MM.1S (cell line): Measurements from ENCODE around the gene ZNF804B.

Experiments used
- DNase-seq: peaks from one replicate; pipeline ENCODE4 v3.0.0-alpha.2; 2015
- H2AFZ ChIP-seq: fragments of 300-600 bp; sonication (generic); 2 replicates; pipeline ENCODE4 v1.6.0; 2016; ENCODE audit warnings: antibody characterized with exemption, low read length
- H3F3A ChIP-seq: fragments of 300-600 bp; sonication (generic); 2 replicates; pipeline ENCODE4 v1.6.1; 2016; ENCODE audit warnings: mild to moderate bottlenecking, antibody characterized with exemption, low read length, moderate library complexity, mixed read lengths; ENCODE audit not compliant: insufficient read depth
- H3K27ac ChIP-seq: fragments of 300-600 bp; sonication (generic); 2 replicates; pipeline ENCODE4 v1.5.1; 2016; ENCODE audit warnings: mild to moderate bottlenecking, low read length
- H3K27me3 ChIP-seq: fragments of 300-600 bp; sonication (generic); replicated peaks from 2 replicates; pipeline ENCODE4 v1.6.0; 2016; ENCODE audit warnings: low read length; ENCODE audit not compliant: insufficient read depth
- H3K36me3 ChIP-seq: fragments of 300-600 bp; sonication (generic); replicated peaks from 2 replicates; pipeline ENCODE4 v1.6.1; 2016; ENCODE audit warnings: mild to moderate bottlenecking, low read length, mixed read lengths; ENCODE audit not compliant: insufficient read depth
- H3K4me1 ChIP-seq: fragments of 300-600 bp; sonication (generic); 2 replicates; pipeline ENCODE4 v1.6.1; 2016; ENCODE audit warnings: low read length, mixed read lengths
- H3K4me2 ChIP-seq: fragments of 300-600 bp; sonication (generic); 2 replicates; pipeline ENCODE4 v1.6.0; 2016; ENCODE audit warnings: low read depth, low read length
- H3K4me3 ChIP-seq: fragments of 300-600 bp; sonication (generic); 2 replicates; pipeline ENCODE4 v1.5.1; 2016; ENCODE audit warnings: low read length, mixed read lengths
- H3K79me2 ChIP-seq: fragments of 300-600 bp; sonication (generic); 2 replicates; pipeline ENCODE4 v1.6.1; 2016; ENCODE audit warnings: mixed run types, low read length, mixed read lengths
- H3K9ac ChIP-seq: fragments of 300-600 bp; sonication (generic); 2 replicates; pipeline ENCODE4 v1.6.1; 2016; ENCODE audit warnings: low read length, mixed read lengths
- H3K9me2 ChIP-seq: fragments of 300-600 bp; sonication (generic); replicated peaks from 2 replicates; pipeline ENCODE4 v1.6.1; 2016; ENCODE audit warnings: mild to moderate bottlenecking, low read length, mixed read lengths; ENCODE audit not compliant: insufficient read depth
- H3K9me3 ChIP-seq: fragments of 300-600 bp; sonication (generic); replicated peaks from 2 replicates; pipeline ENCODE4 v1.6.1; 2016; ENCODE audit warnings: mild to moderate bottlenecking, low read length, mixed read lengths; ENCODE audit not compliant: insufficient read depth
- H4K20me1 ChIP-seq: fragments of 300-600 bp; sonication (generic); 2 replicates; pipeline ENCODE4 v1.6.1; 2016; ENCODE audit warnings: mild to moderate bottlenecking, low read length, moderate library complexity, mixed read lengths; ENCODE audit not compliant: insufficient read depth
- CTCF ChIP-seq: fragments of 300-600 bp; sonication (generic); IDR thresholded peaks from 2 replicates; pipeline ENCODE4 v1.5.1; 2016; ENCODE audit warnings: antibody characterized with exemption, low read length, mixed read lengths
- EZH2 ChIP-seq: fragments of 300-600 bp; sonication (generic); optimal IDR thresholded peaks from 2 replicates; pipeline ENCODE3; 2017; ENCODE audit warnings: low read depth, mild to moderate bottlenecking, antibody characterized with exemption, low read length, mixed read lengths
- EZH2phosphoT487 ChIP-seq: fragments of 300-600 bp; sonication (generic); IDR thresholded peaks from 2 replicates; pipeline ENCODE4 v1.6.1; 2018; ENCODE audit warnings: antibody characterized with exemption, low read length

The ZNF804B gene

GRCh38 chr7:89054361-89054760, 294.9 kb downstream of the ZNF804B start:
- Histone ChIP-seq H3K9ac (no peak overlapping the region), H3K36me3 (no peaks in the 10 kb centered on the region), H4K20me1 (no peaks in the 10 kb centered on the region), H3K79me2 (no peaks in the 10 kb centered on the region), H3K9me2 (no peaks in the 10 kb centered on the region), H2AFZ (no peak overlapping the region), H3K27ac (no peak overlapping the region), H3K4me3 (no peak overlapping the region), H3K4me2 (no peak overlapping the region), H3K9me3 (no peaks in the 10 kb centered on the region), H3K27me3 (no peaks in the 10 kb centered on the region), H3F3A (no peaks in the 10 kb centered on the region), H3K4me1 (no peaks in the 10 kb centered on the region)
- no peak for TF ChIP-seq EZH2phosphoT487
- TF ChIP-seq CTCF: no peak
- TF ChIP-seq EZH2: no peak
- no peak for DNase-seq

DNA sequence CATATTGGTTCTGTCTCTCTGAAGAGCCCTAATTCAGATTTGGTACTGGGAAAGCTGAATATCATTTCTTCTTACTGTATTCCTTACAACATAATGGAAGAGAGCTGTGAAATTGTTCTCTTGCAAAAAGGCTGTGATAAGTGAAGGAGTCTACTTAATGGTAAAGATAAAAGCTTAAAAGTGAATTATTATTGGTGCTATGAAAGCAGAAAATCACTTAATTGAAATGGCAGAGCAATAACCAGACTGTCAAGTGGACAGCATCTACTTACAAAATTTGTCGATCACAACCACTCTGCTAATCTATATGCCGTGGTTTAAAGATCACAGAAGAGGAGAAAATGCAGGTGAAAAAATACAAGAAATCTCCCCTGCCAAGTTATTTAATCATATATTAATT, 300.7 kb downstream of the ZNF804B start:
- TF ChIP-seq EZH2phosphoT487 (no peak), EZH2 (no peak), CTCF (no peak)
- H3K9me2 ChIP-seq: no peaks in the 10 kb centered on the region
- no peaks in the 10 kb centered on the region for H4K20me1 ChIP-seq
- DNase-seq: no peak
- H3K79me2 ChIP-seq: no peaks in the 10 kb centered on the region
- no peaks in the 10 kb centered on the region for H3K27me3 ChIP-seq
- H3F3A ChIP-seq: no peaks in the 10 kb centered on the region
- no peak overlapping the region for H3K9ac ChIP-seq
- H3K27ac ChIP-seq: no peak overlapping the region
- no peak overlapping the region for H3K4me3 ChIP-seq
- no peaks in the 10 kb centered on the region for H3K4me1 ChIP-seq
- no peak overlapping the region for H2AFZ ChIP-seq
- H3K36me3 ChIP-seq: no peaks in the 10 kb centered on the region
- no peaks in the 10 kb centered on the region for H3K9me3 ChIP-seq
- H3K4me2 ChIP-seq: no peak overlapping the region

DNA sequence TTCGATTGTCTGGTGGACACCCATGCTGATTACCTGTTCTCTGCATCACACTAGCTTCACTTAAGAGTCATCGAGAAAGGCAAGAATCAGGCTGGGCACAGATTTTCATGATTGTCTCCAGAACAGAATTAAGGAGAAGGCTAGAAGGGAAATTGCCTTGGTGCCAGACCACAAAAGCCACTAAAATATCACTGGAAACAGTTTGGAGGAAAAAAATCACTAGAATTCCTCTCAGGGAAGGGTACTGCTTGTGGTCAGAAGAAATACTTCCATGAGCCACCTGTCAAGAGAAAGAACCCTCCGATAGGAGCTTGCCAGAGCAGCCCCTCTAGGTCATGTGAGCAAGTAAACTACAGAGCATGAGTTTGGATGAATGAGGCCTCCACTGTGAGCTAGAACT, 305.3 kb downstream of the ZNF804B start:
- H3K4me1 ChIP-seq: no peaks in the 10 kb centered on the region
- no peak overlapping the region for H2AFZ ChIP-seq
- H3K9ac ChIP-seq: no peak overlapping the region
- no peaks in the 10 kb centered on the region for H3K27me3 ChIP-seq
- H3K4me2 ChIP-seq: no peak overlapping the region
- H3K9me3 ChIP-seq: no peaks in the 10 kb centered on the region
- H3K36me3 ChIP-seq: no peaks in the 10 kb centered on the region
- no peak for TF ChIP-seq EZH2
- no peak for TF ChIP-seq EZH2phosphoT487
- no peak for TF ChIP-seq CTCF
- no peaks in the 10 kb centered on the region for H3F3A ChIP-seq
- H3K79me2 ChIP-seq: no peaks in the 10 kb centered on the region
- H3K9me2 ChIP-seq: no peaks in the 10 kb centered on the region
- H4K20me1 ChIP-seq: no peaks in the 10 kb centered on the region
- DNase-seq: no peak
- no peak overlapping the region for H3K27ac ChIP-seq
- no peak overlapping the region for H3K4me3 ChIP-seq

GRCh38 chr7:89067048-89067447, 307.5 kb downstream of the ZNF804B start:
- Histone ChIP-seq H3K27me3 (no peaks in the 10 kb centered on the region), H3K9ac (no peak overlapping the region), H3F3A (no peaks in the 10 kb centered on the region), H3K27ac (no peak overlapping the region), H3K4me2 (no peak overlapping the region), H3K4me3 (no peak overlapping the region), H3K36me3 (no peaks in the 10 kb centered on the region), H3K9me2 (no peaks in the 10 kb centered on the region), H3K79me2 (no peaks in the 10 kb centered on the region), H3K4me1 (no peaks in the 10 kb centered on the region), H4K20me1 (no peaks in the 10 kb centered on the region), H3K9me3 (no peaks in the 10 kb centered on the region), H2AFZ (no peak overlapping the region)
- no peak for DNase-seq
- no peak for TF ChIP-seq EZH2phosphoT487
- no peak for TF ChIP-seq EZH2
- no peak for TF ChIP-seq CTCF
